Measurements from ENCODE around the gene PIM3.

PIM3 gene

GRCh38 chr22:49953680-49954344 is 6.8 kb upstream of the PIM3 start:
- H3K4me3 ChIP-seq (ENCODE audit: low read depth, low read length): no peak overlapping the region
- DNase-seq (ENCODE audit: low read depth): no peak
- no peak for TF ChIP-seq CTCF (IDR thresholded peaks at IDR 0.05; ENCODE audit: low read depth, low read length, missing control alignments)

GRCh38 chr22:49954354-49954753 is 6.2 kb upstream of the PIM3 start:
- TF ChIP-seq CTCF (IDR thresholded peaks at IDR 0.05; ENCODE audit: low read depth, low read length, missing control alignments): no peak
- no peak for DNase-seq (ENCODE audit: low read depth)
- H3K4me3 ChIP-seq (ENCODE audit: low read depth, low read length): no peak overlapping the region

- no peak for TF ChIP-seq CTCF (IDR thresholded peaks at IDR 0.05; ENCODE audit: low read depth, low read length, missing control alignments)
- H3K4me3 ChIP-seq (ENCODE audit: low read depth, low read length): no peak overlapping the region
- no peak for DNase-seq (ENCODE audit: low read depth)
Observed at GRCh38 chr22:49954991-49955580, 5.5 kb upstream of the PIM3 start.

GRCh38 chr22:49955581-49956417 is 4.8 kb upstream of the PIM3 start:
- no peak for DNase-seq (ENCODE audit: low read depth)
- TF ChIP-seq CTCF (IDR thresholded peaks at IDR 0.05; ENCODE audit: low read depth, low read length, missing control alignments): no peak
- no peak overlapping the region for H3K4me3 ChIP-seq (ENCODE audit: low read depth, low read length)

- no peak for DNase-seq (ENCODE audit: low read depth)
- no peak for TF ChIP-seq CTCF (IDR thresholded peaks at IDR 0.05; ENCODE audit: low read depth, low read length, missing control alignments)
- H3K4me3 ChIP-seq (ENCODE audit: low read depth, low read length): no peak overlapping the region
Observed at GRCh38 chr22:49956418-49956770, 4.2 kb upstream of the PIM3 start.

GRCh38 chr22:49956914-49957825 is 3.4 kb upstream of the PIM3 start:
- H3K4me3 ChIP-seq (ENCODE audit: low read depth, low read length): no peak overlapping the region
- no peak for DNase-seq (ENCODE audit: low read depth)
- TF ChIP-seq CTCF (IDR thresholded peaks at IDR 0.05; ENCODE audit: low read depth, low read length, missing control alignments): no peak
